OCI-LY1 (cell line): ENCODE results near the gene LDHAL6B.

Experiments
- EZH2 ChIP-seq: fragments of 200-600 bp; sonication (generic), shearing (Covaris generic); IDR thresholded peaks from 2 replicates; pipeline ENCODE4 v1.8.0; 2017; ENCODE audit warnings: borderline replicate concordance, mixed run types, mild to moderate bottlenecking, antibody characterized with exemption, low read length, moderate library complexity, mixed read lengths
- TF ChIP-seq, protein P1 (sequence below): fragments of 200-600 bp; sonication (generic), shearing (Covaris generic); IDR thresholded peaks from 2 replicates; pipeline ENCODE4 v1.5.1; 2017; ENCODE audit warnings: mild to moderate bottlenecking, antibody characterized with exemption, low read length, moderate library complexity, mixed read lengths

DNA sequence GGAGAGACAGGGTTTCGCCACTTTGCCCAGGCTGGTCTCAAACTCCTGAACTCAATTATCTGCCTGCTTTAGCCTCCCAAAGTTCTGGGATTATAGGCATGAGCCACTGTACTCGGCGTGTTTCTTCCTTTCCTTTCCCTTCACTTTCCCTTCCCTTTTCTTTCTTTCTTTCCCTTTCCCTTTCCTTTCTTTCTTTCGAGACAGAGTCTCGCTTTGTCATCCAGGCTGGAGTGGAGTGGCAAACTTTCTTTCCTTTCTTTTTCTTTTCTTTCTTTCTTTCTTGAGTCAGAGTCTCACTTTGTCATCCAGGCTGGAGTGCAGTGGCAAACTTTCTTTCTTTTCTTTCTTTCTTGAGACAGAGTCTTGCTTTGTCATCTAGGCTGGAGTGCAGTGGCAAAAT is 17.4 kb upstream of the LDHAL6B start:
- TF ChIP-seq, protein P1, sequence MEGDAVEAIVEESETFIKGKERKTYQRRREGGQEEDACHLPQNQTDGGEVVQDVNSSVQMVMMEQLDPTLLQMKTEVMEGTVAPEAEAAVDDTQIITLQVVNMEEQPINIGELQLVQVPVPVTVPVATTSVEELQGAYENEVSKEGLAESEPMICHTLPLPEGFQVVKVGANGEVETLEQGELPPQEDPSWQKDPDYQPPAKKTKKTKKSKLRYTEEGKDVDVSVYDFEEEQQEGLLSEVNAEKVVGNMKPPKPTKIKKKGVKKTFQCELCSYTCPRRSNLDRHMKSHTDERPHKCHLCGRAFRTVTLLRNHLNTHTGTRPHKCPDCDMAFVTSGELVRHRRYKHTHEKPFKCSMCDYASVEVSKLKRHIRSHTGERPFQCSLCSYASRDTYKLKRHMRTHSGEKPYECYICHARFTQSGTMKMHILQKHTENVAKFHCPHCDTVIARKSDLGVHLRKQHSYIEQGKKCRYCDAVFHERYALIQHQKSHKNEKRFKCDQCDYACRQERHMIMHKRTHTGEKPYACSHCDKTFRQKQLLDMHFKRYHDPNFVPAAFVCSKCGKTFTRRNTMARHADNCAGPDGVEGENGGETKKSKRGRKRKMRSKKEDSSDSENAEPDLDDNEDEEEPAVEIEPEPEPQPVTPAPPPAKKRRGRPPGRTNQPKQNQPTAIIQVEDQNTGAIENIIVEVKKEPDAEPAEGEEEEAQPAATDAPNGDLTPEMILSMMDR: no peak
- TF ChIP-seq EZH2: no peak
